Brain microvascular endothelial cell (primary cell): Measurements from ENCODE around the gene KIZ.

Source experiments
- DNase-seq: peaks from one replicate; pipeline ENCODE4 v3.0.0-alpha.2; 2020
- H3K27ac ChIP-seq: fragments of 250-450 bp; sonication (Bioruptor Pico); 2 replicates; pipeline ENCODE4 v1.5.1; 2020; ENCODE audit warnings: mild to moderate bottlenecking, moderate library complexity
- H3K27me3 ChIP-seq: fragments of 250-450 bp; sonication (Bioruptor Pico); replicated peaks from 2 replicates; pipeline ENCODE4 v1.5.1; 2020; ENCODE audit warnings: mild to moderate bottlenecking
- H3K36me3 ChIP-seq: fragments of 250-450 bp; sonication (Bioruptor Pico); replicated peaks from 2 replicates; pipeline ENCODE4 v1.5.1; 2020; ENCODE audit warnings: mild to moderate bottlenecking
- H3K4me3 ChIP-seq: 2 replicates; pipeline ENCODE4 v1.5.1; 2011; ENCODE audit warnings: low read depth, mild to moderate bottlenecking, control low read depth, low read length, moderate library complexity
- CTCF ChIP-seq: IDR thresholded peaks from 2 replicates; pipeline ENCODE4 v1.5.1; 2011; ENCODE audit warnings: low read depth, mild to moderate bottlenecking, moderate library complexity, low read length, control low read depth, inconsistent platforms; ENCODE audit errors: missing control alignments
- in situ Hi-C: cut with HindIII; loops from 2 replicates; pipeline ENCODE4 v1.10.0; 2017; ENCODE audit warnings: low sequenced_read_pairs, low pct_ligation_motif_present

Gene KIZ

GRCh38 chr20:21145424-21145823 is 19.5 kb downstream of the KIZ start:
- Histone ChIP-seq H3K27me3 (no peaks in the 10 kb centered on the region), H3K36me3 (no peaks in the 10 kb centered on the region), H3K4me3 (no peak overlapping the region), H3K27ac (no peak overlapping the region)
- TF ChIP-seq CTCF: no peak
- DNase-seq: no peak
- in situ Hi-C loops: no loop called here

GRCh38 chr20:21146215-21146614 is 20.3 kb downstream of the KIZ start:
- in situ Hi-C loops: no loop called here
- H3K4me3 ChIP-seq: no peak overlapping the region
- H3K27me3 ChIP-seq: no peaks in the 10 kb centered on the region
- no peak for DNase-seq
- no peak overlapping the region for H3K27ac ChIP-seq
- H3K36me3 ChIP-seq: no peaks in the 10 kb centered on the region
- no peak for TF ChIP-seq CTCF

- in situ Hi-C loops: no loop called here
- TF ChIP-seq CTCF: no peak
- Histone ChIP-seq H3K36me3 (no peaks in the 10 kb centered on the region), H3K27ac (no peak overlapping the region), H3K27me3 (no peaks in the 10 kb centered on the region), H3K4me3 (no peak overlapping the region)
- DNase-seq: no peak
Measured at GRCh38 chr20:21147593-21147992, 21.7 kb downstream of the KIZ start.

GRCh38 chr20:21149344-21149743 is 23.5 kb downstream of the KIZ start:
- TF ChIP-seq CTCF: no peak
- in situ Hi-C loops: no loop called here

GRCh38 chr20:21151791-21152190 is 25.9 kb downstream of the KIZ start:
- no peak for DNase-seq
- in situ Hi-C loops: no loop called here

More at GRCh38 chr20:21149344-21149743, 23.5 kb downstream of the KIZ start:
- no peak for DNase-seq
- H3K27ac ChIP-seq: no peak overlapping the region
- no peaks in the 10 kb centered on the region for H3K27me3 ChIP-seq
- H3K4me3 ChIP-seq: no peak overlapping the region
- H3K36me3 ChIP-seq: no peaks in the 10 kb centered on the region

More at GRCh38 chr20:21151791-21152190, 25.9 kb downstream of the KIZ start:
- Histone ChIP-seq H3K4me3 (no peak overlapping the region), H3K36me3 (no peaks in the 10 kb centered on the region), H3K27me3 (no peaks in the 10 kb centered on the region), H3K27ac (no peak overlapping the region)
- TF ChIP-seq CTCF: no peak
